T-cell (primary cell): ENCODE results near the gene RHEB. TPM values are rescaled to one million over a fixed set of nuclear protein-coding genes. Genes with fewer than 3 reads are reported as not detected.

Experiments
- ATAC-seq, 4 experiments: fragments of 200-7000 bp in 3 of 4; fragments of 150-1000 bp in 1 of 4; cut with Tn5 transposase; replicated peaks in 1 of 4; 1 replicate in 3 of 4; 2 replicates in 1 of 4; pipeline ENCODE4 v1.10.0; 2021; ENCODE audit warnings: moderate library complexity in 3 of 4, mild to moderate bottlenecking in 2 of 4, moderate number of reproducible peaks in 1 of 4
- CTCF ChIA-PET, 2 donors: fragments of 300-600 bp; sonication (Branson Sonifier 250); formaldehyde crosslinking; loops; one replicate each; lab custom pipeline; 2022; ENCODE audit warnings: antibody characterized with exemption in 2 of 2; lab: Charles Lee
- POLR2A ChIA-PET, 2 donors: fragments of 300-600 bp; sonication (Branson Sonifier 250); formaldehyde crosslinking; loops; one replicate each; lab custom pipeline; 2022; ENCODE audit warnings: antibody characterized with exemption in 2 of 2; lab: Charles Lee
- DNase-seq, 35 experiments: peaks; one replicate each; pipeline versions ENCODE4 v3.0.0 to v3.0.0-alpha.2; 2013 to 2023
- H3K27ac ChIP-seq: one replicate; pipeline ENCODE4 v1.5.1; 2013; ENCODE audit warnings: low read length
- H3K27me3 ChIP-seq, 2 experiments: replicated peaks in 1 of 2; 1 replicate in 1 of 2; 2 replicates in 1 of 2; pipeline versions ENCODE4 v1.6.1 to v1.7.0; 2013; ENCODE audit warnings: low read length in 1 of 2, mixed read lengths in 1 of 2; ENCODE audit not compliant: control insufficient read depth in 2 of 2, insufficient read depth in 2 of 2; ENCODE audit errors: extremely low read depth in 1 of 2
- H3K36me3 ChIP-seq, 2 donors: 1 replicate in 1 of 2; 2 replicates in 1 of 2; pipeline versions ENCODE4 v1.6.1 to v1.7.0; 2013; ENCODE audit warnings: low read length in 1 of 2; ENCODE audit not compliant: control insufficient read depth in 2 of 2, insufficient read depth in 1 of 2; ENCODE audit errors: extremely low read depth in 1 of 2
- H3K4me1 ChIP-seq, 2 experiments: 1 replicate in 1 of 2; 2 replicates in 1 of 2; pipeline versions ENCODE4 v1.6.1 to v1.7.0; 2013; ENCODE audit warnings: low read length in 2 of 2, mixed read lengths in 1 of 2; ENCODE audit not compliant: insufficient read depth in 2 of 2, control insufficient read depth in 1 of 2; ENCODE audit errors: extremely low read depth in 1 of 2
- H3K4me3 ChIP-seq, 2 donors: 1 replicate in 1 of 2; 2 replicates in 1 of 2; pipeline versions ENCODE4 v1.5.1 to v1.7.0; 2013; ENCODE audit warnings: mild to moderate bottlenecking in 2 of 2, low read length in 1 of 2, moderate library complexity in 1 of 2; ENCODE audit not compliant: control insufficient read depth in 1 of 2; ENCODE audit errors: extremely low read depth in 1 of 2
- H3K9me3 ChIP-seq: 2 replicates; pipeline ENCODE4 v1.7.0; 2013
- H3K27ac Mint-ChIP-seq, 2 donors: one replicate each; pipeline ENCODE4 v1.8.0; 2020 to 2021; ENCODE audit warnings: mild to moderate bottlenecking in 2 of 2, mixed read lengths in 2 of 2
- H3K27me3 Mint-ChIP-seq, 2 donors: one replicate each; pipeline ENCODE4 v1.8.0; 2021 to 2022; ENCODE audit warnings: mixed read lengths in 2 of 2
- H3K36me3 Mint-ChIP-seq: one replicate; pipeline ENCODE4 v1.8.0; 2021; ENCODE audit warnings: mixed read lengths
- H3K4me1 Mint-ChIP-seq, 3 donors: one replicate each; pipeline ENCODE4 v1.8.0; 2020 to 2022; ENCODE audit warnings: mixed read lengths in 3 of 3, mild to moderate bottlenecking in 1 of 3
- H3K4me3 Mint-ChIP-seq, 3 donors: one replicate each; pipeline ENCODE4 v1.8.0; 2020 to 2022; ENCODE audit warnings: mild to moderate bottlenecking in 3 of 3, mixed read lengths in 3 of 3, moderate library complexity in 3 of 3
- H3K9me3 Mint-ChIP-seq, 3 donors: one replicate each; pipeline ENCODE4 v1.8.0; 2020 to 2022; ENCODE audit warnings: mixed read lengths in 3 of 3
- WGBS: methylation state at CpG from one replicate; pipeline ENCODE4 v1.1.5; 2013; ENCODE audit warnings: missing lambda C conversion rate; ENCODE audit not compliant: insufficient coverage; 5-methylcytosine and 5-hydroxymethylcytosine counted together
- total RNA-seq, 35 experiments: library from RNA in 6 of 35; stranded (reverse) in 6 of 35; fragments of 120-200 nt in 1 of 35; gene quantifications; one replicate each; pipeline versions ENCODE4 v1.2.1 to v1.2.4 and lab custom pipeline; 2013 to 2026

RHEB gene
- total RNA-seq, 5 donors from 2014 or later (not counting 1 experiment from before 2014, with no cell fraction given): 35.8 to 46.0 (median 41.6) TPM

GRCh38 chr7:151503902-151504714 lies 15.6 kb downstream of the RHEB start:
- Histone ChIP-seq H3K4me1 (peaks cover 0 to 9% of the 10 kb centered on the region in 2 experiments), H3K27ac (no peak overlapping the region), H3K4me3 (no peak overlapping the region), H3K27me3 (no peaks in the 10 kb centered on the region), H3K36me3 (no peaks in the 10 kb centered on the region), H3K9me3 (no peaks in the 10 kb centered on the region)
- ChIA-PET CTCF (interaction anchor here (0.5 to 1.0 kb wide), 6 partner anchors 15 to 330 kb away, joined by 3 to 5 read pairs (median 3); no protein-coding TSS in a partner anchor), POLR2A (interaction anchor here (0.6 to 0.7 kb wide), 3 partner anchors 16 to 359 kb away, joined by 3 to 6 read pairs (median 3); partner anchors contain the start of gene RHEB (in 1 of the 2))
- H3K27me3 Mint-ChIP-seq: no peaks in the 10 kb centered on the region
- peaks cover 77 to 82% (median 77%) of the 10 kb centered on the region in 3 donors for H3K4me1 Mint-ChIP-seq
- no CpG with 5 or more reads among the region's 7 CpGs for WGBS
- H3K9me3 Mint-ChIP-seq: no peaks in the 10 kb centered on the region
- H3K27ac Mint-ChIP-seq: no peak overlapping the region
- ATAC-seq (no peak), DNase-seq (no peak)
- no peaks in the 10 kb centered on the region for H3K36me3 Mint-ChIP-seq
- no peak overlapping the region for H3K4me3 Mint-ChIP-seq

- Histone ChIP-seq H3K4me3 (no peak overlapping the region), H3K9me3 (no peaks in the 10 kb centered on the region), H3K36me3 (no peaks in the 10 kb centered on the region), H3K27ac (no peak overlapping the region), H3K27me3 (no peaks in the 10 kb centered on the region), H3K4me1 (peaks cover 0 to 10% of the 10 kb centered on the region in 2 experiments)
- ChIA-PET POLR2A (interaction anchor here in 1 of 2 donors (0.6 kb wide), 1 partner anchor 124 kb away, joined by 3 read pairs; no protein-coding TSS in a partner anchor), CTCF (interaction anchor here in 1 of 2 donors (0.5 kb wide), 1 partner anchor 432 kb away, joined by 3 read pairs; no protein-coding TSS in a partner anchor)
- DNase-seq (no peak), ATAC-seq (no peak)
- Mint-ChIP-seq H3K4me3 (no peak overlapping the region), H3K27ac (no peak overlapping the region), H3K27me3 (no peaks in the 10 kb centered on the region), H3K36me3 (no peaks in the 10 kb centered on the region), H3K4me1 (peaks cover 77 to 84% (median 82%) of the 10 kb centered on the region in 3 donors), H3K9me3 (no peaks in the 10 kb centered on the region)
- 97% methylated on average over 13 of the region's 15 CpGs for WGBS
Measured at GRCh38 chr7:151501676-151502075, 18.0 kb downstream of the RHEB start.

GRCh38 chr7:151498495-151498894 lies 21.2 kb downstream of the RHEB start:
- WGBS: 97% methylated on average over 3 of the region's 5 CpGs
- no peak overlapping the region for H3K27ac Mint-ChIP-seq
- POLR2A ChIA-PET: interaction anchor here in 1 of 2 donors (0.8 kb wide), 1 partner anchor 16 kb away, joined by 3 read pairs; no protein-coding TSS in a partner anchor

GRCh38 chr7:151497306-151497871 lies 22.3 kb downstream of the RHEB start:
- Mint-ChIP-seq H3K4me1 (peaks cover 79 to 89% (median 81%) of the 10 kb centered on the region in 3 donors), H3K4me3 (no peak overlapping the region), H3K9me3 (no peaks in the 10 kb centered on the region), H3K27ac (no peak overlapping the region), H3K36me3 (peaks cover 4% of the 10 kb centered on the region), H3K27me3 (no peaks in the 10 kb centered on the region)
- DNase-seq: no peak
- H3K4me3 ChIP-seq: no peak overlapping the region
- ChIA-PET CTCF (interaction anchor here (0.6 to 0.7 kb wide), 2 partner anchors 21 to 353 kb away, joined by 4 to 6 read pairs; no protein-coding TSS in a partner anchor), POLR2A (interaction anchor here in 1 of 2 donors (0.5 kb wide), 1 partner anchor 53 kb away, joined by 8 read pairs; no protein-coding TSS in a partner anchor)
- no peak for ATAC-seq
- H3K4me1 ChIP-seq: peaks cover 0 to 16% of the 10 kb centered on the region in 2 experiments
- H3K27me3 ChIP-seq: no peaks in the 10 kb centered on the region
- 96% methylated on average over 10 of the region's 10 CpGs for WGBS
- H3K9me3 ChIP-seq: no peaks in the 10 kb centered on the region
- H3K36me3 ChIP-seq: no peaks in the 10 kb centered on the region
- H3K27ac ChIP-seq: no peak overlapping the region

More at GRCh38 chr7:151498495-151498894, 21.2 kb downstream of the RHEB start:
- Histone ChIP-seq H3K4me1 (peaks cover 0 to 14% of the 10 kb centered on the region in 2 experiments), H3K27me3 (no peaks in the 10 kb centered on the region), H3K9me3 (no peaks in the 10 kb centered on the region), H3K4me3 (no peak overlapping the region), H3K36me3 (no peaks in the 10 kb centered on the region), H3K27ac (no peak overlapping the region)
- Mint-ChIP-seq H3K4me1 (peaks cover 84 to 90% (median 85%) of the 10 kb centered on the region in 3 donors), H3K27me3 (no peaks in the 10 kb centered on the region), H3K36me3 (no peaks in the 10 kb centered on the region), H3K9me3 (no peaks in the 10 kb centered on the region), H3K4me3 (no peak overlapping the region)
- DNase-seq (no peak), ATAC-seq (no peak)
- CTCF ChIA-PET: no interaction called here

GRCh38 chr7:151495360-151495759 lies 24.3 kb downstream of the RHEB start:
- H3K27ac ChIP-seq: no peak overlapping the region
- peaks cover 0 to 5% of the 10 kb centered on the region in 2 donors for H3K36me3 ChIP-seq
- DNase-seq (no peak), ATAC-seq (no peak)
- H3K4me1 ChIP-seq: peaks cover 0 to 13% of the 10 kb centered on the region in 2 experiments
- POLR2A ChIA-PET: interaction anchor here in 1 of 2 donors (0.6 kb wide), 1 partner anchor 17 kb away, joined by 7 read pairs; no protein-coding TSS in a partner anchor
- no peak overlapping the region for H3K4me3 ChIP-seq
- H3K4me1 Mint-ChIP-seq: peaks cover 69 to 71% (median 70%) of the 10 kb centered on the region in 3 donors
- WGBS: 100% methylated on average over 2 of the region's 2 CpGs
- H3K9me3 ChIP-seq: no peaks in the 10 kb centered on the region
- H3K27ac Mint-ChIP-seq: no peak overlapping the region
- H3K9me3 Mint-ChIP-seq: no peaks in the 10 kb centered on the region
- no peaks in the 10 kb centered on the region for H3K27me3 ChIP-seq
- CTCF ChIA-PET: no interaction called here
- H3K27me3 Mint-ChIP-seq: no peaks in the 10 kb centered on the region
- no peak overlapping the region for H3K4me3 Mint-ChIP-seq
- H3K36me3 Mint-ChIP-seq: peaks cover 6% of the 10 kb centered on the region
